Measurements from ENCODE around the gene PLXNA2.

PLXNA2 gene

DNA sequence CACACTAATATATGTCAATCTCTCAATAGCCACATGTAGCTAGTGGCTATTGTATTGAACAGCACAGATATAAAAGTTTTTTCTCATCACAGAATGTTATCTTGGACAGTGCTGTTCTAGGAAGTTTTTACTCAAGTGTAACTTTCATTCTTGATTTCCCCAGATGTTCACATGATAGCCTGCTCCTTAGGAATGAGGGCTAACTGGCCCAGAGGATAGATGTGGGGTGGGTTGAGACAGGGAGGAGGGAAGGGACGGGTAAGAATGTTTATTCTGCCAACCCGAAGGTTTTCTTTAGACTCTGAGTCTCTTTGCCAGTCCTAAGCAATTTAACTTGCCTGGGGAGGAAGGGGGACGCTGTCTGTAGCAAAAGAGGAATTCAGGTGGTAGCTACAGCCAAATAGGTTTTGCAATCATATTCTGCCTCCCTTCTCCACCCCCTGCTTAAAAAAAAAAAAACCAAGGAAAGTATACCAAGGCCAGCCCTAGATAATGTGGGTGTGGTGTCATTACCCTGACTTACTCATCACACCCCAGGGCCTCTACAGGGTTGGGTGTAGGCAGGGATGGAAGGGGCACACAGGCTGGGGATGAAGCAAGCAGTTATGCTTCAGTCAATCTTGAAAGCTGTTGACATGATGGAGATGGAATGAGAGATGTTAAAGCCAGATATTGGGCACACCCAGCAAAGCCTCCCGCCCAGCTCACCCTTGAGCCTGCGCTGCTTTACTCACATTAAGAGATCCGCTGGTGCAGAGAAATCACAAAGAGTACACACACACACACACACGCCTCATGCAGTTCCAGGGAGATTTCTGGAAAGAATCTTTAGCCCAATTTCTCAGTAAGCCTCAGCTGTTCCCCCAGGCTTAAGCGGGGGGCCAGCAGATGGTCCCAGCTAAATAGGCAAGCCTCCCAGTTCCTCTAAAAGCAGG is 59.9 kb downstream of the PLXNA2 start:
- TF ChIP-seq ZNF274 (IDR thresholded peaks at IDR 0.05; ENCODE audit: low read depth, low read length) = no peak
- no peak overlapping the region for H3K4me3 ChIP-seq (ENCODE audit: low read length)

DNA sequence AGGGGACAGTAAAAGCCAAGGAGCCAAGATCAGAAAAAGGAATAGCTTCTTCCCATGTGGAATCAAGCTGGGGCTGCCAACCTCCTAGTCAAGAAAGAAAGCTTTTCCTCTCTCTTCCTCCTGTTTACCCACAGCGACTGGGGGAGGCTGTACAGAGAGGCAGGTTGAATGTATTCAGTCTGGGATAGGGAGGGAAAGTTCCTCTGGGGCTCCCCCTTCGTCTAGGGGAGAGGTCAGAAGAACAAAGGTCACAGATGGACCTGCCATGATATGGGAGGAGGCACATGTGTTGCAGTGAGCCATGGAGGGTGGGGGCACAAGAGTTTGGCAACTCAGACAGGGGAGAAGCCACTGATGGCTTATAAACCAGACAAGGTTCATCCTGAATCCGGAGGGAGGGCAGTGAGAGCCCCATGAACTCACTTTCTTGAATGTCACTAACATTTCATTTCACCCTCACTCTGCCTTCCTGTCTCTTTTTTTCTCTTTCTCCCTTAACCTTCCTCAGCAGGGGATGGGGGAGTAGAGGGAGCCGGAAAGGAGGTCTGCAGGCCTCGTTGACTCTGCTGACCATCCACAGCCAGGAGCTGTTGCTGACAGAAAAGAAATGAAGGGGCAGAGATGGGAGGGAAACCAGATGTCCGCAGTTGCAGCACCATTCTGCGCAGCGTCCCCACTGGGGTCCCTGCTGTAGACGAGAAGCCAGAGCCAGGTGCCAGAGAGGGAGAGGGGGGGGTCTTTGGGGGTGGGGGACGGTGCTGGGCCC is 61.1 kb downstream of the PLXNA2 start:
- H3K4me3 ChIP-seq (ENCODE audit: low read length) = no peak overlapping the region
- no peak for TF ChIP-seq ZNF274 (IDR thresholded peaks at IDR 0.05; ENCODE audit: low read depth, low read length)

DNA sequence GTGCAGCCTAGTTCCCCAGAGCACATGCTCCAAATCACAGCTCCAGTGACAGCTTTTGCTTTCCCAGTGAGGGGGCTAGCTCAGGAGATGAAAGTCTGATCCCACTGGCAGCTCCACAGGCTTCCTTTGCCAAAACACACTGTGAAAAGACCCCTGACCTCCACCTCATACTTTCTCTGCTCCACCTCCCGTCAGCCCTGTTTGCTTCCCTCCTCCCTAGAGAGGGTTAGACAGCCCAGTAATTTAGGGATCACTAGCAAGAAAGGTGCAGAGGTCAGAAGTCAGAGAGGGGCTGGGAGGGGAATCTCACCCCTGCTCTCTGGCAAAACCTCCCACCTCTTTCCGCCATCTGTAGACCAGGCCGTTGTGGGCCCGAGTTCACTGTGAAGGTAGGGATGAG is 62.8 kb downstream of the PLXNA2 start:
- no peak for TF ChIP-seq ZNF274 (IDR thresholded peaks at IDR 0.05; ENCODE audit: low read depth, low read length)
- H3K4me3 ChIP-seq (ENCODE audit: low read length) = no peak overlapping the region

DNA sequence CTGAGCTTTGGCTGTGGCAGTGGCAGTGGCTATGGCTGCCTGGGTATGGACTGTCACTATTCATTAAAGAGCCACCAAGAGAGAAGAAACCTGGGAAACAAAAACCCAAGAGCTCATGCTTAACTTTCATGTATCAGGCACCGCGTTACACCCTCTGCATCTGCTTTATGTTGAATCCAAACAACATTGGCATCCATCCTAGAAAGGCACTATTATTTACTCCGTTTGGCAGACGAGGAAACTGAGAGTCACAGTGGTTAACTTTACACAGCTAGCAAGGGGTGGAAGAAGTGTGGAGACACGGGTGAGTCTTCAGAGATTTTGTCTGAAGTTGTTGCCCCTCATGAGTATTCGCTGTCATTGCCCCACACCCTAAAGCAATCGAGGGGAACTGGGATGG is 63.8 kb downstream of the PLXNA2 start:
- no peak overlapping the region for H3K4me3 ChIP-seq (ENCODE audit: low read length)
- TF ChIP-seq ZNF274 (IDR thresholded peaks at IDR 0.05; ENCODE audit: low read depth, low read length) = no peak

DNA sequence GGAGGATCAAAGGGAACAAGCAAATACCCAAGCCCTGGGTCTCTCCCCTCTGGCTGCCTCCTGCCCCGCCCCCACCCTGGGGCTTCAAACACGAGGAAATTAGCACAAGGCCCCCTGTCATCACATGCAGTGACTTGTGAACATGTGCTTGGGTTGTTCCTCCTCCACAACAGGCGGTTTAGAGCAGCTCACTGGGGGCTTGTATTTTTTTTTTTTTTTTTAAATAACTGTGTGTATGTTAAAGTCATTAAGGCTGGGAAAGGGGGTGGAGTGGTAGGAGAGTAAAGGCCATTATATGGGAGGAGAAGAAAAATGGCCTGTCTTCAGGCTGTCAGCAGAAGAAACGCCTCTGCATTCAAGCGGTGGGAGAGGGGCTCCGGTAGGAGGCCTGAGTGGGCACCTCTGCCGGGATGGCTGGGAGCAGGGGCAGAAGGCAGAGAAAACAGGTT is 64.2 kb downstream of the PLXNA2 start:
- H3K4me3 ChIP-seq (ENCODE audit: low read length) = no peak overlapping the region
- TF ChIP-seq ZNF274 (IDR thresholded peaks at IDR 0.05; ENCODE audit: low read depth, low read length) = no peak

DNA sequence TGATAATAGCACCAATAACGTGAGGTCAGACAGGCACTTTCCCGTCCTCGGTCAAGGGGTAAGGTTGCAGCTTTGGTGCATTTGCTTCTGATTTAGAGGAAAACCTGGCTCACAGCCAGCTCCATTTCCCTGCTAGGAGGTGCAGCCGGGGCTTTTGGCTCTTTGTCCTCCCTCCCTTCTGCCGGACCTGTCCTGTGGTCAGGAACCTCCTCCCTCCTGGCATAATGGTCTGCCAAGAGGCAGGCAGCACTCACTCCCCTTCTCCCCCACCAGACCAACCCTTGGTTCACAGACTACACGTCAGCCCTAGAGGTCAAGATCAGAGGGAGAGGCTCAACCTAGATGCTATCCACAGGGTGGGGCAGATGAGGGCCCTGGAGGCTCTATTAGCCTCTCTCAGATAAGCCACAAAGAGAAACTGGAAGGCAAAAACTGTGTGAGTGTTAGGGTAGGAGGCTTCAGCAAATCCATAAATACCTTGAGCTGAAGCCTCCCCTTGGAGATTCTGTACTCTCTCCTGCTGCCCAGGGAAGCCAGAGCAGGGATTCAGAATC is 64.8 kb downstream of the PLXNA2 start:
- no peak for TF ChIP-seq ZNF274 (IDR thresholded peaks at IDR 0.05; ENCODE audit: low read depth, low read length)
- no peak overlapping the region for H3K4me3 ChIP-seq (ENCODE audit: low read length)

DNA sequence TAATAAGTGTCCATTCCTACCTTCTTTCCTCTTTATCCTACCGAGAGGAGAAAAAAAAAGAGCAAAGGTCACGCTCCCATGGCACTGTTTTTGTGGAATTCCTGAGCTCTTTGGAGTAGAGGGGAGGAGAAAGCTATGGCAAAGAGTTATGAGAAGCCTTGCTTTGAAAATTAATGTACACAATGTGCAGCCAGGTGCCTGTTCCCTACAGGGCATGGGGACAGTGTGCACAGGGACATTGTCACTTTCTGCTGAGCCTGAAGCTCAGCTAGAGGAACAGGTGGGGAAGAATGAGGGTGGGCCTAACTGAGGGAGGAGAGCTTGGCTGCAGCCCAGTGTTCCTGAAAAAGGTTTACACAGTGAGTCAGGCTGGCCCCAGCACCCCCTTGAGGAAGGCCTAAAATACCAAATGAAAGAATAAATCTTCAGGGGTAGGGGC is 66.1 kb downstream of the PLXNA2 start:
- H3K4me3 ChIP-seq (ENCODE audit: low read length) = no peak overlapping the region
- no peak for TF ChIP-seq ZNF274 (IDR thresholded peaks at IDR 0.05; ENCODE audit: low read depth, low read length)

DNA sequence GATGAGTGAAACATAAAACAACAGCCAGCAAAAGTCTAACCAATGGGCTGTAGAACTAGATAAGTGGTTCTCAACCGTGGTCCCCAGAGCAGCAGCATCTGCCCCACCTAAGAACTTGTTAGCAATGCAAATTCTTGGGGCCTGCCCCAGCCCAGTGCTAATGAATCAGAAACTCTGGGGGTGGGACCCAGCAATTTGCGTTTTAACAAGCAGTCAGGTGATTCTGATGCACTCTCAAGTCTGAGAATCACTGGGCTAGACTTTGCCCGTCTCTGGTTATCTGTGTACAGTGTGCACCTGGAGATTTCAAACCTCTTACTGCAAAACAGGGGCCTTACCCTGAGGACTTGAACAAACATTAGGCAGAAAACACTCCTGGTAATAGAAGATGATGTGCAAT is 66.5 kb downstream of the PLXNA2 start:
- TF ChIP-seq ZNF274 (IDR thresholded peaks at IDR 0.05; ENCODE audit: low read depth, low read length) = no peak
- H3K4me3 ChIP-seq (ENCODE audit: low read length) = no peak overlapping the region

DNA sequence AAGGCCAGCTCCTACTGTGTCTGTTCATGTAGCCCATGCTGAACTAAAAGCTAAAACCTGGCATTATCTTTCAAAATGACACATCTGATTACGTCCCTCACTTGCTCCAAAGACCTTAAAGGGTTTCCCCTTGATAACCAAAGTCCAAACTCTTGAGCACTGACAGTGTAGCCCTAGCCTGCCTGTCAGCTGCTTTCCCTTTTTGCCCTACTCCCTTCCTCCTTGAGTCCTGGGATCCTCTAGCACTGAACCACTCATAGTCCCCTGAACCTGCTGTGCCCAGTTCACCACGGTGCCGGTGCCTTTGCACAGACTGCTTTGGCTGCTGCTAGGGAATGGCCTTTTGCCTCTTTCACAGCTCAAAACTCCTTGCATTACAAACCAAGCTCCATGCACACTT is 67.5 kb downstream of the PLXNA2 start:
- no peak overlapping the region for H3K4me3 ChIP-seq (ENCODE audit: low read length)
- no peak for TF ChIP-seq ZNF274 (IDR thresholded peaks at IDR 0.05; ENCODE audit: low read depth, low read length)

DNA sequence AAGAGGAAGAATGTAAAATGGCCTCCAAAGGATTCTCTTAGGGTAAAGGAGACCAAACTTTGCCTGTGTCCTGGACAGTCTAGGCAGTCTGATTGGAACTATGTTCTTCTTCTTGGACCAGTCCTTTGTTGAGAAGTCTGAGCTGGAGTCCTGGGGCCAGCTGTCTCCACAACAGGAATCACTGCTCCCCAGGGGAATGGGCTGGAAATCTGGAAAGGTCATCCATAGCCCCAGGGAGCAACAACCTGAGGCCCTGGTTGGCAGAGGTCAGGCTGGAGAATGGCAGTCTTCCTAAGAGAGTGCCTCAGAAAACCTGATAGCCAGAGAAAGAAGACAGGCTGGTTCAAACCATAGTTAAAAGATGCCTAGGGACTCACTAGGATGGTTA is 68.7 kb downstream of the PLXNA2 start:
- no peak for TF ChIP-seq ZNF274 (IDR thresholded peaks at IDR 0.05; ENCODE audit: low read depth, low read length)
- no peak overlapping the region for H3K4me3 ChIP-seq (ENCODE audit: low read length)

DNA sequence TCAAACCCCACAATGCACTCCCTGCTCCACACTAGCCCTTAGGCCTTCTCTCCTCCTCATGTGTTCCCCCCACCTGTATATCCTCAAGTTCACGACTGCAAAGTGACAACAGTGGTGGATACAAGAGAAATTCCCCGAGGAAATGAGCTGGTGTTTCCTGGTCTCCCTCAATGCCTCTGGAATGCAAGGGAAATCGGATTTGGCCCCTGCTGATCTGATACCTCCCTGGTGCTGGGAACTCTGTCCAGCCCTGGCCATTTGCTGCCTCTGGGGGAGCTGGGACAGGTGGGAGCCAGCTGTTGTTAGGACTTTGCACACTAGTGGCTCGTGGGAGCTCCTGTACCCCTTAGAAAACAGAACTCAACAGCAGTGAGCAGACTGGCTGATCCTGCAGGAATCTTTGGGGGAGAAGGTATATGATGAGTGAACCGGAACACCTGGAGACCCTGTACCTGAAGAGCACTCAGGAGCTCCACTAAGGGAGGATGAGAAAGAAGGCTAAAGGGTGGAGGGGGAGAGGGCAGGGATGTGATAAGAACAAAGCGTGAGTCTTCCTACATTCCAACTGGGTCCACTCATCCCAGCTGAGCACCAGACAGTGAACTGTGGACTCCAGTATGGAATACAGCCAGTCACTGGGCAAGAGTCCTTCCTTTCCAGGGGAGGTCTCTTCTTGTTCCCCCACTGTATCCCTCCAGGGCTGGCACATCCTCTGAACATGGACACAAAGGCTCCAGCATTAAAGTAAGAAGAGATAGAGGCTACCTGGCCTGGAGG is 69.3 kb downstream of the PLXNA2 start:
- no peak for TF ChIP-seq ZNF274 (IDR thresholded peaks at IDR 0.05; ENCODE audit: low read depth, low read length)
- no peak overlapping the region for H3K4me3 ChIP-seq (ENCODE audit: low read length)

DNA sequence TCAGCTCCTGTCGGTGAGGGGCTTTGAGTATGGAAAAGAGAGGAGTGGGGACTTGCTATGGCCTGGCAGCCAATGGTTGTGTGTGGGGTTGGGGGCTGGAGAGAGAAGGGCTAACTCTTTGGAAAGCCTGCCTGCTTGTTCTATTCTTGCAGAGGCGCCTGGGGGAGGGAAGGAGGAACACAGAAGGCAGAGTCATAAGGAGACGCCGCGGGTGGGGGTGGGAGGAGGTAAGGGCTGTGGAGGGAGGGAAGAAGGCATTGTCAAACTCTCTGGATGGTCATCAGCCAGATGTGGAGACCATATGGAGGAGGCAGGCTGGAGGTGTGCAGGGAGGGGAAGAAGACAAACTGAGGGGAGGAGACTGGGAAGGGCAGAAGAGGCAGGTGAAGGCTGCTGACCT is 70.0 kb downstream of the PLXNA2 start:
- no peak overlapping the region for H3K4me3 ChIP-seq (ENCODE audit: low read length)
- no peak for TF ChIP-seq ZNF274 (IDR thresholded peaks at IDR 0.05; ENCODE audit: low read depth, low read length)

DNA sequence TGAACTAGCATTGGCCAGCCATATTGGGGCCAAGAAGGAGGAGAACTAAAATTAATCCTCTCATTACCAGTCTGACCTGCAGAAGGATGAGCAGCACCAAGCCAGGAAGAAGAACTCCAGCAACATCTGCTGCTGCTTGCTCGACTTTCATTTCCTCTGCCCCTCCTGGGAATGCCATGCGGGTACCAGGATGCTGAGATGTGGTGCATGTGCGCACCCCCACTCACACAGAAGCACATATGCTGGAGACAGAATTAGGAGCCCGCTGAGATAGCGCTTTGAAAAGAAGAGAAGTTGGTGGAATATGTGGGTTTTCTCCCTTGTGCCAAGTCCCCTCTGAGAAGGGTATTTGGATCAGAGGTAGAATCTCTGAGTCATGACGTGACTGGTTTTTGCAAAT is 70.4 kb downstream of the PLXNA2 start:
- no peak for TF ChIP-seq ZNF274 (IDR thresholded peaks at IDR 0.05; ENCODE audit: low read depth, low read length)
- H3K4me3 ChIP-seq (ENCODE audit: low read length) = no peak overlapping the region

All from GM08714 (cell line).